ENCODE measurements around the gene KHDRBS1. TPM values are rescaled to one million over a fixed set of nuclear protein-coding genes. Genes with fewer than 3 reads are reported as not detected.
"Not testable (repeated sequence)": the region's sequence is repeated elsewhere in the genome, so short reads cannot be mapped to it uniquely, and the experiment has no call there.

The KHDRBS1 gene
- total RNA-seq, 1 experiment from 2014 or later: 46.9 TPM

- DNase-seq (ENCODE audit: low read depth, low spot score); in situ Hi-C loops (cut with HindIII; ENCODE audit: low pct_unique_long_range_greater_than_20kb, low sequenced_read_pairs): not testable (repeated sequence)
Observed at GRCh38 chr1:32086381-32086780, 72.7 kb downstream of the KHDRBS1 start.

GRCh38 chr1:32091176-32091575 is 77.5 kb downstream of the KHDRBS1 start:
- in situ Hi-C loops (cut with HindIII; ENCODE audit: low pct_unique_long_range_greater_than_20kb, low sequenced_read_pairs): no loop called here
- no peak for DNase-seq (ENCODE audit: low read depth, low spot score)

GRCh38 chr1:32091591-32091990 is 77.9 kb downstream of the KHDRBS1 start:
- DNase-seq (ENCODE audit: low read depth, low spot score): no peak
- in situ Hi-C loops (cut with HindIII; ENCODE audit: low pct_unique_long_range_greater_than_20kb, low sequenced_read_pairs): no loop called here

Small RNAs within 50 kb of the gene (small RNA-seq; reads per million reads assigned to genes)
- 0 reads per million in 2 experiments for gene MIR5585
- 0 reads per million in 2 experiments for gene RF00017

Other genes with a start within 250 kb of the KHDRBS1 start
- gene ADGRB2, start 249.5 kb upstream of the KHDRBS1 start, total RNA-seq (2014; rRNA removed; shearing (Covaris generic)): 4.2 and 4.4 TPM in 2 replicates
- gene SPOCD1, start 197.8 kb upstream of the KHDRBS1 start, total RNA-seq (2014; rRNA removed; shearing (Covaris generic)): 1.4 and 1.5 TPM in 2 replicates
- 502 and 606 TPM in 2 replicates for gene PTP4A2, start 75.5 kb upstream of the KHDRBS1 start, total RNA-seq (2014; rRNA removed; shearing (Covaris generic))
- gene TMEM39B, start 59.1 kb downstream of the KHDRBS1 start, total RNA-seq (2014; rRNA removed; shearing (Covaris generic)): 2.6 and 3.3 TPM in 2 replicates
- gene KPNA6, start 94.2 kb downstream of the KHDRBS1 start, total RNA-seq (2014; rRNA removed; shearing (Covaris generic)): 33.8 and 34.1 TPM in 2 replicates
- 65.6 and 65.8 TPM in 2 replicates for gene TXLNA, start 165.8 kb downstream of the KHDRBS1 start, total RNA-seq (2014; rRNA removed; shearing (Covaris generic))
- 8.6 and 12.2 TPM in 2 replicates for gene CCDC28B, start 186.7 kb downstream of the KHDRBS1 start, total RNA-seq (2014; rRNA removed; shearing (Covaris generic))
- 2.5 and 3.1 TPM in 2 replicates for gene IQCC, start 191.8 kb downstream of the KHDRBS1 start, total RNA-seq (2014; rRNA removed; shearing (Covaris generic))
- gene DCDC2B, start 195.2 kb downstream of the KHDRBS1 start, total RNA-seq (2014; rRNA removed; shearing (Covaris generic)): not detected in 2 replicates
- gene TMEM234, start 208.5 kb downstream of the KHDRBS1 start, total RNA-seq (2014; rRNA removed; shearing (Covaris generic)): 9.6 and 12.5 TPM in 2 replicates
- 554 and 565 TPM in 2 replicates for gene EIF3I, start 208.5 kb downstream of the KHDRBS1 start, total RNA-seq (2014; rRNA removed; shearing (Covaris generic))
- 45.5 and 50.6 TPM in 2 replicates for gene FAM167B, start 233.4 kb downstream of the KHDRBS1 start, total RNA-seq (2014; rRNA removed; shearing (Covaris generic))
- gene LCK, start 237.4 kb downstream of the KHDRBS1 start, total RNA-seq (2014; rRNA removed; shearing (Covaris generic)): not detected in 2 replicates